SK-N-SH (cell line): Measurements from ENCODE around the gene UBE2E1. TPM values are rescaled to one million over a fixed set of nuclear protein-coding genes. Genes with fewer than 3 reads are reported as not detected.
A peak's percentile ranks its signal among the peaks of the same experiment; 100 is the strongest.

Experiments used
- CTCF ChIA-PET: fragments of 300-600, 350-600 bp; formaldehyde crosslinking; extraction: SDS; loops from one replicate; lab custom pipeline; 2021; lab: Yijun Ruan, JAX
- POLR2A ChIA-PET: fragments of 350-600 bp; sonication (Branson Sonifier 250); formaldehyde crosslinking; extraction: SDS; loops from one replicate; lab custom pipeline; 2020; ENCODE audit warnings: antibody characterized with exemption, inconsistent platforms; lab: Yijun Ruan, JAX
- DNase-seq: peaks from one replicate; pipeline ENCODE4 v3.0.0; 2012
- H2AFZ ChIP-seq: fragments of 200-600 bp; sonication (generic); 2 replicates; pipeline ENCODE4 v1.8.1; 2016; ENCODE audit warnings: antibody characterized with exemption, mild to moderate bottlenecking, low read depth
- H3F3A ChIP-seq: fragments of 200-600 bp; sonication (generic); replicated peaks from 2 replicates; pipeline ENCODE3; 2016; ENCODE audit warnings: antibody characterized with exemption, mild to moderate bottlenecking; ENCODE audit not compliant: insufficient read depth
- H3K27ac ChIP-seq, 2 experiments: fragments of 200-500 bp in 1 of 2; fragments of 200-600 bp in 1 of 2; sonication (Bioruptor generic) in 1 of 2; sonication (generic), shearing (Covaris generic) in 1 of 2; 2 replicates each; pipeline versions ENCODE4 v1.5.1 to v1.6.1; 2014 to 2016; ENCODE audit warnings: low read depth in 2 of 2, inconsistent platforms in 1 of 2, low read length in 1 of 2, mild to moderate bottlenecking in 1 of 2, mixed read lengths in 1 of 2
- H3K27me3 ChIP-seq: fragments of 200-600 bp; sonication (generic), shearing (Covaris generic); 2 replicates; pipeline ENCODE4 v1.6.1; 2016; ENCODE audit warnings: mixed run types; ENCODE audit not compliant: insufficient read depth
- H3K36me3 ChIP-seq, 2 experiments: fragments of 200-500 bp in 1 of 2; fragments of 200-600 bp in 1 of 2; sonication (Bioruptor generic) in 1 of 2; sonication (generic) in 1 of 2; replicated peaks in 1 of 2; 2 replicates each; pipeline versions ENCODE3 to v1.5.1; 2014 to 2016; ENCODE audit warnings: low read length in 1 of 2, mild to moderate bottlenecking in 1 of 2; ENCODE audit not compliant: insufficient read depth in 2 of 2, control insufficient read depth in 1 of 2
- H3K4me1 ChIP-seq, 2 experiments: fragments of 200-500 bp in 1 of 2; fragments of 200-600 bp in 1 of 2; sonication (Bioruptor generic) in 1 of 2; sonication (generic), shearing (Covaris generic) in 1 of 2; 2 replicates each; pipeline versions ENCODE4 v1.5.1 to v1.6.1; 2014 to 2016; ENCODE audit warnings: low read depth in 1 of 2, low read length in 1 of 2, mixed run types in 1 of 2; ENCODE audit not compliant: insufficient read depth in 2 of 2, control insufficient read depth in 1 of 2
- H3K4me2 ChIP-seq: fragments of 200-600 bp; sonication (generic), shearing (Covaris generic); 2 replicates; pipeline ENCODE4 v1.6.1; 2017; ENCODE audit warnings: mixed run types
- H3K4me3 ChIP-seq, 2 experiments: fragments of 200-500 bp in 1 of 2; fragments of 200-600 bp in 1 of 2; sonication (Bioruptor generic) in 1 of 2; sonication (generic), shearing (Covaris generic) in 1 of 2; 2 replicates each; pipeline versions ENCODE4 v1.5.1 to v1.8.1; 2014 to 2016; ENCODE audit warnings: low read depth in 2 of 2, inconsistent platforms in 1 of 2, low read length in 1 of 2, mild to moderate bottlenecking in 1 of 2, mixed read lengths in 1 of 2, moderate library complexity in 1 of 2
- H3K79me2 ChIP-seq: fragments of 200-600 bp; sonication (generic); 2 replicates; pipeline ENCODE4 v1.8.1; 2017; ENCODE audit warnings: mild to moderate bottlenecking; ENCODE audit not compliant: insufficient read depth
- H3K9ac ChIP-seq: fragments of 200-600 bp; sonication (generic); 2 replicates; pipeline ENCODE4 v1.6.1; 2017; ENCODE audit warnings: mixed run types
- H3K9me2 ChIP-seq: fragments of 200-600 bp; sonication (generic); 2 replicates; pipeline ENCODE4 v1.6.1; 2017; ENCODE audit warnings: mixed run types
- H3K9me3 ChIP-seq: fragments of 200-600 bp; sonication (generic); 2 replicates; pipeline ENCODE4 v1.6.1; 2017; ENCODE audit warnings: mixed run types, mild to moderate bottlenecking, moderate library complexity
- H4K20me1 ChIP-seq: fragments of 200-600 bp; sonication (generic); 2 replicates; pipeline ENCODE4 v1.6.1; 2017; ENCODE audit warnings: mild to moderate bottlenecking, mixed run types; ENCODE audit not compliant: insufficient read depth
- CHD2 ChIP-seq: fragments of 150-350 bp; IDR thresholded peaks from 2 replicates; pipeline ENCODE4 v1.6.1; 2018; ENCODE audit warnings: low read length; ENCODE audit not compliant: partially characterized antibody
- EZH2phosphoT487 ChIP-seq: fragments of 200-600 bp; sonication (generic); IDR thresholded peaks from 2 replicates; pipeline ENCODE4 v1.6.1; 2017; ENCODE audit warnings: low read depth, mixed run types, mild to moderate bottlenecking, antibody characterized with exemption, moderate library complexity, borderline replicate concordance
- FOSL2 ChIP-seq: IDR thresholded peaks from 2 replicates; pipeline ENCODE4 v1.4.0; 2012; ENCODE audit warnings: low read depth, mild to moderate bottlenecking, moderate library complexity, borderline replicate concordance
- IRF3 ChIP-seq: fragments of 150-350 bp; IDR thresholded peaks from 2 replicates; pipeline ENCODE4 v1.6.1; 2016; ENCODE audit warnings: mild to moderate bottlenecking, low read depth, low read length
- JUND ChIP-seq: IDR thresholded peaks from 2 replicates; pipeline ENCODE4 v1.4.0; 2012
- MAX ChIP-seq: IDR thresholded peaks from 2 replicates; pipeline ENCODE4 v1.4.0; 2012; ENCODE audit warnings: low read depth
- MXI1 ChIP-seq: IDR thresholded peaks from 2 replicates; pipeline ENCODE4 v1.6.1; 2012; ENCODE audit warnings: mild to moderate bottlenecking, low read depth, low read length, improper control_type of control experiment
- NFIC ChIP-seq: IDR thresholded peaks from 2 replicates; pipeline ENCODE4 v1.4.0; 2012; ENCODE audit warnings: borderline replicate concordance
- PBX3 ChIP-seq: IDR thresholded peaks from 2 replicates; pipeline ENCODE4; 2012
- POLR2AphosphoS5 ChIP-seq: IDR thresholded peaks from 2 replicates; pipeline ENCODE4 v1.6.1; 2012; ENCODE audit warnings: low read depth, low read length
- RCOR1 ChIP-seq: fragments of 150-350 bp; IDR thresholded peaks from 2 replicates; pipeline ENCODE4 v1.6.1; 2017; ENCODE audit warnings: antibody characterized with exemption, low read length
- TAF1 ChIP-seq: IDR thresholded peaks from 2 replicates; pipeline ENCODE4 v1.6.1; 2012; ENCODE audit warnings: low read depth, mild to moderate bottlenecking, low read length, moderate library complexity, borderline replicate concordance
- WGBS: methylation state at CpG from one replicate; pipeline ENCODE4 v1.1.6; 2017; ENCODE audit warnings: low lambda C conversion rate; 5-methylcytosine and 5-hydroxymethylcytosine counted together
- polyA plus RNA-seq, 3 experiments: library from polyadenylated mRNA; depleted of rRNA; stranded (reverse); fragments of >200 nt; gene quantifications; 2 replicates each; pipeline ENCODE4 v1.2.3, GENCODE V29; 2012

UBE2E1 gene
- polyA plus RNA-seq, 1 of the 3 experiments (the other 2 are of a cell fraction), result 59.9 TPM

- Histone ChIP-seq H3K4me2 (peak overlapping the region; percentile 95), H3K4me3 (peak overlapping the region; percentile 73 to 85), H4K20me1 (peaks cover 5% of the 10 kb centered on the region; the same call in 1 of the 2 replicates), H3K9me2 (no peaks in the 10 kb centered on the region), H3K27me3 (no peaks in the 10 kb centered on the region), H3K27ac (peak overlapping the region; percentile 26 to 83; a peak in 2 of 4 replicates), H3K9ac (peak overlapping the region; percentile 81; the same call in 1 of the 2 replicates), H3K36me3 (peaks cover 7 to 8% of the 10 kb centered on the region in 2 experiments), H3K4me1 (peaks cover 8 to 15% of the 10 kb centered on the region in 2 experiments; a peak in 2 of 4 replicates), H3K79me2 (peaks cover 18% of the 10 kb centered on the region), H3K9me3 (no peaks in the 10 kb centered on the region), H3F3A (peaks cover 22% of the 10 kb centered on the region), H2AFZ (peak overlapping the region; percentile 99)
- WGBS, result 67% methylated on average over 7 of the region's 7 CpGs
- ChIA-PET POLR2A (interaction anchor here (0.7 kb wide), 1 partner anchor 433 kb away, joined by 3 read pairs; no protein-coding TSS in a partner anchor), CTCF (interaction anchor here (1.8 kb wide), 1 partner anchor 157 kb away, joined by 5 read pairs; no protein-coding TSS in a partner anchor)
- TF ChIP-seq POLR2AphosphoS5 (no peak), FOSL2 (no peak), PBX3 (no peak), NFIC (no peak), TAF1 (no peak), IRF3 (no peak)
- no peak for DNase-seq
These were observed 534 bp upstream of the UBE2E1 start for GRCh38 chr3:23805210-23805632.

- Histone ChIP-seq H3K9me2 (no peaks in the 10 kb centered on the region), H3K4me1 (peaks cover 8 to 25% of the 10 kb centered on the region in 2 experiments; a peak in 2 of 4 replicates), H3K4me2 (peak overlapping the region; percentile 95), H3K4me3 (peak overlapping the region; percentile 73 to 85), H3K36me3 (peaks cover 8 to 10% of the 10 kb centered on the region in 2 experiments), H2AFZ (no peak overlapping the region)
- POLR2A ChIA-PET, result interaction anchor here (0.8 to 1.0 kb wide), 2 partner anchors 43 to 158 kb away, joined by 3 read pairs; no protein-coding TSS in a partner anchor
- CTCF ChIA-PET, result interaction anchor here (1.4 kb wide), 1 partner anchor 82 kb away, joined by 4 read pairs; no protein-coding TSS in a partner anchor
- WGBS, result 2% methylated on average over 38 of the region's 71 CpGs
- TF ChIP-seq MXI1 (peak; percentile 67), RCOR1 (no peak), CHD2 (peak; percentile 26), FOSL2 (no peak), MAX (0 out of 2 replicates have a peak, but pooled peaks have one; percentile 10), JUND (no peak), EZH2phosphoT487 (no peak)
- TF ChIP-seq, all 33 proteins: peak for 3
- Histone ChIP-seq H3F3A (peaks cover 22% of the 10 kb centered on the region), H3K27ac (peak overlapping the region; percentile 29 to 83; a peak in 3 of 4 replicates), H3K79me2 (peaks cover 31% of the 10 kb centered on the region), H4K20me1 (peaks cover 5% of the 10 kb centered on the region; the same call in 1 of the 2 replicates), H3K9ac (peak overlapping the region; percentile 81), H3K9me3 (no peaks in the 10 kb centered on the region), H3K27me3 (no peaks in the 10 kb centered on the region)
- DNase-seq, result peak; percentile 80
These were observed 1.0 kb downstream of the UBE2E1 start for GRCh38 chr3:23806534-23807423.
